Stimulated activated effector memory CD8-positive, alpha-beta T cell treated with anti-CD3 and anti-CD28 coated beads, Interleukin-12 subunit alpha, Interleukin-12 subunit beta, amount 100 ng/mL, for 72 hours (primary cell): Measurements from ENCODE around the gene RNPEPL1.
A peak's percentile ranks its signal among the peaks of the same experiment; 100 is the strongest.

Experiments
- ATAC-seq: fragments of 150-1000 bp; cut with Tn5 transposase; 2 replicates; pipeline ENCODE4 v1.10.0; 2021
- DNase-seq, 2 donors: peaks; one replicate each; pipeline ENCODE4 v3.0.0; 2021 to 2022; ENCODE audit warnings: low spot score in 2 of 2
- H3K27ac Mint-ChIP-seq: one replicate; pipeline ENCODE4 v1.8.0; 2022; ENCODE audit warnings: mild to moderate bottlenecking, mixed read lengths
- H3K36me3 Mint-ChIP-seq: one replicate; pipeline ENCODE4 v1.8.0; 2022; ENCODE audit warnings: mild to moderate bottlenecking, mixed read lengths
- H3K4me1 Mint-ChIP-seq: one replicate; pipeline ENCODE4 v1.8.0; 2022; ENCODE audit warnings: mixed read lengths
- H3K4me3 Mint-ChIP-seq: one replicate; pipeline ENCODE4 v1.8.0; 2022; ENCODE audit warnings: mild to moderate bottlenecking, mixed read lengths
- H3K9me3 Mint-ChIP-seq: one replicate; pipeline ENCODE4 v1.8.0; 2022; ENCODE audit warnings: mixed read lengths

The RNPEPL1 gene

GRCh38 chr2:240568678-240569522 lies 616 bp downstream of the RNPEPL1 start:
- ATAC-seq: peak; percentile 0
- Mint-ChIP-seq H3K4me1 (peaks cover 60% of the 10 kb centered on the region), H3K9me3 (no peaks in the 10 kb centered on the region), H3K36me3 (peaks cover 26% of the 10 kb centered on the region), H3K27ac (peak overlapping the region; percentile 56), H3K4me3 (peak overlapping the region; percentile 77)
- DNase-seq: no peak

DNA sequence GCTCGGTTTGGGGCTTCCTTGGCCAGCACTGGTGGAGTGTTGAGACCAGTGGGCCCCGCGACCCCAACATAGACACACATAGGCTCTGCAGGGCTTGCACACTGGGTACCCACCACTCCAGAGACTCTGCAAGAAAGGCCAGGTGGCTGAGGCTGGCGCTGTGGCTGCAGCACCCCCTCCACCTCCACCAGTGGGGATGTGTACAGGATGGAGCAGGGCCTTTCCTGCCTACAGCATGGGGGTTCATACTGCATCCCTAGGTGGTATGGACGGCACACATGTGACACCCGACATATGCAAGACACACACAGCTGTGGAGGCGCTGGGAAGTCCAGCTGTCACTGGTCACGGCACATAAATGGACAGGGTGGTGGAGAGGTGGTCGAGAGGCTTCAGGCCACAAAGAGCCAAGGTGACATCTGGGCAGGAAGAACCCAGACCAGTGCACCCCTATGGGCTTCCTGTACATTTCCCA lies 1.3 kb downstream of the RNPEPL1 start:
- Mint-ChIP-seq H3K9me3 (no peaks in the 10 kb centered on the region), H3K4me3 (peak overlapping the region; percentile 77), H3K36me3 (peaks cover 22% of the 10 kb centered on the region), H3K4me1 (peaks cover 55% of the 10 kb centered on the region), H3K27ac (peak overlapping the region; percentile 56)
- ATAC-seq (no peak), DNase-seq (no peak)

DNA sequence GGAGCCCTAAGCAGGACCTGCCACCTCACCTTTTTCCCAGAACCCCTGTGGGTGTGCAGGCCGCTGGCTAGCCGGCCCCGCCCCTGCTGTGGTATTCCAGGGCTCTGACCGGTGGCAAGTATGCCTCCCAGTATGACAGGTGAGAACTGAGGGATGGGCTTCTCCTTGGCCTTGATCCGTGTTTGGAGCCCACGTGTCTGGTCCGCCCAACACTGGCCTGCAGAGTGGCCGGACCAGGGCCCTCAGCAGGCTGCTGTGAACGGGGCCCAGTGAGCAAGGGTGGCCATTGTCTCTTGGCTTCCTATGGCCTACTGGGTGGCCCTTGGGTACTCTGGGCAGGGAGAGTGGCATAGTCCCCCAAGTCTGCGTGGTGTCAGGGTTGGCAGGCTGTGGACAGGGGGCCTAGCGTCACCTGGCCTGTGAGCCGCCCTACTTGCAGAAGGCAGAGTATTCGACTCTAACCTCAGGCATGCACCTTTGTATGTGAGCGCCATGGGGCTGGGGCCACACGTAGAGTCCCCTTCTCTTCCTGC lies 1.8 kb downstream of the RNPEPL1 start:
- no peaks in the 10 kb centered on the region for H3K9me3 Mint-ChIP-seq
- DNase-seq: no peak
- H3K4me3 Mint-ChIP-seq: peak overlapping the region; percentile 77
- H3K36me3 Mint-ChIP-seq: peaks cover 22% of the 10 kb centered on the region
- ATAC-seq: no peak
- H3K4me1 Mint-ChIP-seq: peaks cover 50% of the 10 kb centered on the region
- peak overlapping the region; percentile 56 for H3K27ac Mint-ChIP-seq

GRCh38 chr2:240570531-240571313 lies 2.4 kb downstream of the RNPEPL1 start:
- peaks cover 43% of the 10 kb centered on the region for H3K4me1 Mint-ChIP-seq
- no peaks in the 10 kb centered on the region for H3K9me3 Mint-ChIP-seq
- H3K27ac Mint-ChIP-seq: peak overlapping the region; percentile 56
- DNase-seq (no peak), ATAC-seq (no peak)
- peaks cover 16% of the 10 kb centered on the region for H3K36me3 Mint-ChIP-seq
- H3K4me3 Mint-ChIP-seq: peak overlapping the region; percentile 77

- no peak for ATAC-seq
- no peak overlapping the region for H3K4me3 Mint-ChIP-seq
- H3K9me3 Mint-ChIP-seq: no peaks in the 10 kb centered on the region
- peaks cover 37% of the 10 kb centered on the region for H3K4me1 Mint-ChIP-seq
- peak overlapping the region; percentile 56 for H3K27ac Mint-ChIP-seq
- no peak for DNase-seq
- peaks cover 9% of the 10 kb centered on the region for H3K36me3 Mint-ChIP-seq
Measured at GRCh38 chr2:240571314-240571973, 3.2 kb downstream of the RNPEPL1 start.

DNA sequence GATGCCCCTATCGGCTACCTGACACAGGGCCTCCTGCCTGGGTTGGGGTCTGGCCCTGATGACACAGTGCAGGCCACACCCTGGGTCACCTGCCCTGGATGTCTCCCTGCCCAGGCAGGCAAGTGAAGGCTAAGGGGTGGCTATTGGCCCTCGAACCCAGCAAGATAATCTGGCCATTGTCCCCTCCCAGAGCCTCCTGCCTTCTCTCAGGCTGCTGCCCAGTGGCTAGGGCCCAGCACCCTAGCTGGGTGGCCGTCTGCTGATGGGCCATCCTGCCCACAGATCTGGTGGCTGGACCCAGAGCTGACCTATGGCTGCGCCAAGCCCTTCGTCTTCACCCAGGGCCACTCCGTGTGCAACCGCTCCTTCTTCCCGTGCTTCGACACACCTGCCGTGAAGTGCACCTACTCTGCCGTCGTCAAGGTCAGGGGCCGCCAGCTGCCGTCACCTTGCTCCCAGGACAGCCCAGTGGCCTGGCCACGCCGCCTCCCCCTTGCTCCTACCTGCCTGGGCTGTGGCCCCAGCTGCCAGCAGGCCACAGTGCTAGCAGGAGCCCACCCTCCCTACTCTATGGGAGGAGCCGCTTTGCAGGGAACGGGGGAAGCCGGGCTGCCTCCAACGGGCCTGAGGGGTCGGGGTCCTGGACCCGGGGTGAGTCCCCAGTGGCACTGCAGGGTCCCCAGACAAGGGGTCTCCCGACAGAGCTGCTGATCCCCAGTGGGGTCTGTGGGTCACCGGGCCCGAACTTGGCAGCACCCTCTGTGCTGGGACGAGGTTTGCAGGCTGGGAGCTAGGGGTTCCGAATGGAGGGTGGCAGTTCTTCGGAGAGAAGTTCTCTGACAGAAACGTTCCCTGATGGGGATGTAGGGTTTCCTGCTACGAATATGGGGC lies 4.1 kb downstream of the RNPEPL1 start:
- Mint-ChIP-seq H3K27ac (peak overlapping the region; percentile 56), H3K9me3 (no peaks in the 10 kb centered on the region), H3K36me3 (peaks cover 9% of the 10 kb centered on the region), H3K4me3 (no peak overlapping the region), H3K4me1 (peaks cover 30% of the 10 kb centered on the region)
- ATAC-seq (no peak), DNase-seq (no peak)

DNA sequence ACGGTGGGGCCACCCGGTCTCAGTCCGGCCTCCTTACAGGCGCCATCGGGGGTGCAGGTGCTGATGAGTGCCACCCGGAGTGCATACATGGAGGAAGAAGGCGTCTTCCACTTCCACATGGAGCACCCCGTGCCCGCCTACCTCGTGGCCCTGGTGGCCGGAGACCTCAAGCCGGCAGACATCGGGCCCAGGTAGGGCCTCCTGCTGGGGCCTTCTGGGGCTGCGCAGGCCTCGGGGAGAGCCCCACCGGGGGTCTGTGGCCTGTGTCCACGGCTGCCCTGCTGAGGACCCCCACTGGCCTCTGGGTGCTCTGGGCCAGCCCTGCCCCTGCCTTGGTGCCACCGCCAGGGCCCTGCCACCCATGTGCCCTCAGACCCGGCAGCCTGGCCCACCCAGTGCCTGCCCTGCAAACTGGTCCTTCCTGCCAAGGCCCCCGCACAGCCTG lies 4.8 kb downstream of the RNPEPL1 start:
- H3K9me3 Mint-ChIP-seq: no peaks in the 10 kb centered on the region
- H3K27ac Mint-ChIP-seq: no peak overlapping the region
- DNase-seq (no peak), ATAC-seq (no peak)
- peaks cover 9% of the 10 kb centered on the region for H3K36me3 Mint-ChIP-seq
- no peak overlapping the region for H3K4me3 Mint-ChIP-seq
- peaks cover 29% of the 10 kb centered on the region for H3K4me1 Mint-ChIP-seq

DNA sequence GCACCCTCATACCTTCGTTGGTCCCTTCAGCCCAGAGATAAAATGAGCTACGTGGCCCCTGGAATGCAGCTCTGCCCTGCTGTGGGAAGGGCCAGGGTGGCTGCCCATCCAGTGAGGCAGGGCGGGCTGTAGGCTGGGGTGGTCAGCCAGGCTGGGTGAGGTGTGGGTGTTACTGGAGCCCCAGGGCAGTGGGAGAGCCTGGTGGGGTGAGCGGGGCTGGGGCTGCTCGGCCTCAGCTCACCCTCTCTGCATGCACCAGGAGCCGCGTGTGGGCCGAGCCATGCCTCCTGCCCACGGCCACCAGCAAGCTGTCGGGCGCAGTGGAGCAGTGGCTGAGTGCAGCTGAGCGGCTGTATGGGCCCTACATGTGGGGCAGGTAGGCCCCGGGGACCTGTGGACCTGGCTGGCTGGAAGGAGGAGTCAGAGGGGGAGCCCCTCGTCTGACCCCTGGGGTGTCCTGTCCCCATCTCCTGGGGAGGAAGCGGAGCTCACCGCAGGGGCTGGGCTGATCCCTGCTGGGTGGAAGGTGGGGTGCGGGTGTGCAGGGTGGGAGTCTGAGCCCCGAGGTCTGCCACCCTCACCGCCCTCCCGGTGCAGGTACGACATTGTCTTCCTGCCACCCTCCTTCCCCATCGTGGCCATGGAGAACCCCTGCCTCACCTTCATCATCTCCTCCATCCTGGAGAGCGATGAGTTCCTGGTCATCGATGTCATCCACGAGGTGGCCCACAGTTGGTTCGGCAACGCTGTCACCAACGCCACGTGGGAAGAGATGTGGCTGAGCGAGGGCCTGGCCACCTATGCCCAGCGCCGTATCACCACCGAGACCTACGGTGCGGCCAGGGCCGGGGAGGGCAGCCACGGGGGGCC lies 5.5 kb downstream of the RNPEPL1 start:
- Mint-ChIP-seq H3K36me3 (peaks cover 9% of the 10 kb centered on the region), H3K9me3 (no peaks in the 10 kb centered on the region), H3K4me3 (no peak overlapping the region), H3K4me1 (peaks cover 36% of the 10 kb centered on the region), H3K27ac (no peak overlapping the region)
- ATAC-seq (no peak), DNase-seq (no peak)

GRCh38 chr2:240574386-240575100 lies 6.3 kb downstream of the RNPEPL1 start:
- Mint-ChIP-seq H3K4me1 (peaks cover 39% of the 10 kb centered on the region), H3K4me3 (no peak overlapping the region), H3K36me3 (peaks cover 10% of the 10 kb centered on the region), H3K27ac (no peak overlapping the region), H3K9me3 (no peaks in the 10 kb centered on the region)
- no peak for DNase-seq
- no peak for ATAC-seq

DNA sequence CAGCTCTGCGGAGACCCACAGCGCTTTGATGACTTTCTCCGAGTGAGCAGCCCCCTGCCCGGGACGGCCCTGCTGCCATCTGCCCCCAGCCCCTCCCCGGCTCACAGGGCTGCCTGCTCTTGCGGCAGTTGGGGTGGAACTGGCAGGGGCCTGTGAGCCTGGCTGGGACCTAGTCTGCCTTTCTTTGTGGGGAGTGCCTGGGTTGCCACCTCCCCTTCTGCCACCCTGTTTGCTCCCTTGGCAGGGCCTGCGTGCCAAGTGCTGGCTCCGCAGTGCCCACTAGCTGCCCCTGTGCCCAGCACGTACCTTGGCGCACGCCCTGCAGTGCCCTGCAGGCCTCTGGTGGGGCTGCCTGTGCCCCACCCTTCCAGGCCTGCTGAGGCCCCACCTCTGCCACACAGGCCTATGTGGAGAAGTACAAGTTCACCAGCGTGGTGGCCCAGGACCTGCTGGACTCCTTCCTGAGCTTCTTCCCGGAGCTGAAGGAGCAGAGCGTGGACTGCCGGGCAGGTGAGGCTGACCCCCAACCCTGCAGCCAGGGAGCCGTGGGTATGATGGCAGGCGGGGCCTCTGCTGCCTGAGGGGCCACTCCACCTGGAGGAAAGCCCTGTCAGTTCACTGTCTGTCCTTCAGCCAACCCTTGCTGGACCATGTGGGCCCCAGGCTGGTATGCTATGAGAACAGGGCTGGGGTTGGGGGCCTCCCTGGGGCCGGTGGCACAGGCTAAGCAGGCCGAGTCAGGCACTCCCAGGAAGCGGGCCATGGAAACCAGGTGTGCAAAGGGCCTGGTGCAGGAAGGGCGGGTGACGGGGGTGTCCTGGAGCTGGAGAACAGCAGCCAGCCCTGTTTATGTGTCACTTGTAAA lies 7.0 kb downstream of the RNPEPL1 start:
- peaks cover 39% of the 10 kb centered on the region for H3K4me1 Mint-ChIP-seq
- H3K36me3 Mint-ChIP-seq: peaks cover 15% of the 10 kb centered on the region
- no peak for DNase-seq
- no peak for ATAC-seq
- no peaks in the 10 kb centered on the region for H3K9me3 Mint-ChIP-seq
- H3K4me3 Mint-ChIP-seq: no peak overlapping the region
- peak overlapping the region; percentile 54 for H3K27ac Mint-ChIP-seq

DNA sequence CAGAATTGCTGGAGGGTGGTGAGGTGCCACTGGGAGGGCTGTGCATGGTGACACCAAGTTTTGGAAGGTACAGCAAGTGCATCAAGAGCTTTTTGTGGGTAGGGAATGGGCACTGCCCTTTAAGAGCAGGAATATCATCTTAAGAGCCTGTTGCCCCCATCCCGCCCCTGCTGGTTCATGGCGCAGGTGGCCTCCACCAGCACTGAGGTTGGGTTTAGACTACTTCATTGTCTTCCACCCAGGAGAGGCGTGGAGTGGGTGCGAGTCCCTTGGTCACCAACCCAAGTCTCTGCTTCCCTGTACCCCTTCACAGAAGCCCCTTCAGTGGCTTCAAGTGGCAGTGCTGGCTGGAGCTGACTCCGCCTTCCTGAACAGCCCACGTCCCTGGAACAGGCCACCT lies 7.8 kb downstream of the RNPEPL1 start:
- peaks cover 15% of the 10 kb centered on the region for H3K36me3 Mint-ChIP-seq
- no peaks in the 10 kb centered on the region for H3K9me3 Mint-ChIP-seq
- ATAC-seq (no peak), DNase-seq (no peak)
- H3K27ac Mint-ChIP-seq: peak overlapping the region; percentile 54
- peaks cover 39% of the 10 kb centered on the region for H3K4me1 Mint-ChIP-seq
- H3K4me3 Mint-ChIP-seq: no peak overlapping the region

DNA sequence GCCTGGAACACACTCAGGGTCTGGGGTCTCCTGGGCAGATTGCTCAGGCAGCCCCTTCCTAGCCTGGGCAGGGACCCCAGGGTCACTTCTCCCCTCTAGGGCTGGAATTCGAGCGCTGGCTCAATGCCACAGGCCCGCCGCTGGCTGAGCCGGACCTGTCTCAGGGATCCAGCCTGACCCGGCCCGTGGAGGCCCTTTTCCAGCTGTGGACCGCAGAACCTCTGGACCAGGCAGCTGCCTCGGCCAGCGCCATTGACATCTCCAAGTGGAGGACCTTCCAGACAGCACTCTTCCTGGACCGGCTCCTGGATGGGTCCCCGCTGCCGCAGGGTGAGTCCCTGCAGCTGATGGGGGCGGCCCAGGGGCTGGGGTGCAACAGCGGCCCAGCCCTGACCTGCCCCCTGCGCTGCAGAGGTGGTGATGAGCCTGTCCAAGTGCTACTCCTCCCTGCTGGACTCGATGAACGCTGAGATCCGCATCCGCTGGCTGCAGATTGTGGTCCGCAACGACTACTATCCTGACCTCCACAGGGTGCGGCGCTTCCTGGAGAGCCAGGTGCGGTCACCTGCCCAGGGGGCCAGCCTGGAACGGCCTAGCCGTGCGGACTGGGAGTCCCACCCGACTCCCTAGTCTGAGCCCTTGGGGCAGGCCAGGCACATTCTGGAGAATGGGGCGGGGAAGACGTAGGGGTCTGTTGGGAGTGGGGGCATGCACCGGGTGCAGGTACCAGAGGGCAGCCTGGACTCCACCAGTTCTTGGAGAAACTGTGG lies 8.3 kb downstream of the RNPEPL1 start:
- Mint-ChIP-seq H3K4me1 (peaks cover 33% of the 10 kb centered on the region), H3K27ac (no peak overlapping the region), H3K4me3 (no peak overlapping the region), H3K9me3 (no peaks in the 10 kb centered on the region), H3K36me3 (peaks cover 15% of the 10 kb centered on the region)
- ATAC-seq (no peak), DNase-seq (no peak)
